NCI-H1048 (cell line): Measurements from ENCODE around the gene API5.
"Not testable (repeated sequence)": the region's sequence is repeated elsewhere in the genome, so short reads cannot be mapped to it uniquely, and the experiment has no call there.

Source experiments
- DNase-seq: peaks from one replicate; lab custom pipeline; 2025; lab: John Stamatoyannopoulos, UW

The API5 gene

GRCh38 chr11:43311791-43312607, at the start of gene API5:
Gene API5, plus strand, starts transcription at chr11:43311996. Its CDS starts 132 bp downstream, at chr11:43312128.
- DNase-seq: peak; percentile 94

- no peak for DNase-seq
Observed at GRCh38 chr11:43267856-43268580, 43.8 kb upstream of the API5 start.

GRCh38 chr11:43268786-43269185, 43.0 kb upstream of the API5 start:
- no peak for DNase-seq

- DNase-seq: no peak
Observed at GRCh38 chr11:43269254-43269918, 42.4 kb upstream of the API5 start.

GRCh38 chr11:43270468-43270867, 41.3 kb upstream of the API5 start:
- no peak for DNase-seq

- DNase-seq: no peak
Observed at GRCh38 chr11:43278193-43278956, 33.4 kb upstream of the API5 start.

GRCh38 chr11:43282607-43283440, 29.0 kb upstream of the API5 start:
- no peak for DNase-seq

GRCh38 chr11:43285826-43286225, 26.0 kb upstream of the API5 start:
- DNase-seq: no peak

- no peak for DNase-seq
Observed at GRCh38 chr11:43289368-43289767, 22.4 kb upstream of the API5 start.

- no peak for DNase-seq
Observed at GRCh38 chr11:43298397-43298796, 13.4 kb upstream of the API5 start.

GRCh38 chr11:43315966-43316365, 4.2 kb downstream of the API5 start:
- no peak for DNase-seq

GRCh38 chr11:43316451-43316850, 4.7 kb downstream of the API5 start:
- DNase-seq: no peak

- no peak for DNase-seq
Observed at GRCh38 chr11:43327987-43328386, 16.2 kb downstream of the API5 start.

- DNase-seq: no peak
Observed at GRCh38 chr11:43328482-43328881, 16.7 kb downstream of the API5 start.

- DNase-seq: no peak
Observed at GRCh38 chr11:43341159-43341558, 29.4 kb downstream of the API5 start.

GRCh38 chr11:43351426-43351825, 39.6 kb downstream of the API5 start:
- not testable (repeated sequence) for DNase-seq

- no peak for DNase-seq
Observed at GRCh38 chr11:43354311-43354710, 42.5 kb downstream of the API5 start.

GRCh38 chr11:43356336-43356735, 44.5 kb downstream of the API5 start:
- no peak for DNase-seq

- no peak for DNase-seq
Observed at GRCh38 chr11:43358279-43358800, 46.5 kb downstream of the API5 start.

- DNase-seq: peak; percentile 90
Observed at GRCh38 chr11:43358801-43359421, 47.1 kb downstream of the API5 start, which contains the start of gene TTC17. Gene TTC17, plus strand, starts transcription at chr11:43358920. Its CDS starts 35 bp downstream, at chr11:43358955.
